WTC11 (cell line): ENCODE measurements around the gene NIPA2.

Experiments
- TEAD1 ChIP-seq: sonication (generic); formaldehyde crosslinking; IDR thresholded peaks from 2 replicates; pipeline ENCODE4 v1.8.0; 2022; ENCODE audit warnings: mild to moderate bottlenecking, missing genetic modification reagents
- ZNF263 ChIP-seq: sonication (generic); formaldehyde crosslinking; IDR thresholded peaks from 2 replicates; pipeline ENCODE4 v1.8.1; 2022; ENCODE audit warnings: low read depth, mild to moderate bottlenecking, moderate library complexity, missing genetic modification reagents
- TF ChIP-seq, protein P1 (sequence below): fragments of 200-600 bp; IDR thresholded peaks from 2 replicates; pipeline ENCODE4 v1.8.0; 2022; ENCODE audit warnings: antibody characterized with exemption
- TF ChIP-seq, protein P2 (sequence below): sonication (generic); formaldehyde crosslinking; IDR thresholded peaks from 2 replicates; pipeline ENCODE4 v1.8.1; 2023; ENCODE audit warnings: mild to moderate bottlenecking, missing genetic modification reagents

DNA sequence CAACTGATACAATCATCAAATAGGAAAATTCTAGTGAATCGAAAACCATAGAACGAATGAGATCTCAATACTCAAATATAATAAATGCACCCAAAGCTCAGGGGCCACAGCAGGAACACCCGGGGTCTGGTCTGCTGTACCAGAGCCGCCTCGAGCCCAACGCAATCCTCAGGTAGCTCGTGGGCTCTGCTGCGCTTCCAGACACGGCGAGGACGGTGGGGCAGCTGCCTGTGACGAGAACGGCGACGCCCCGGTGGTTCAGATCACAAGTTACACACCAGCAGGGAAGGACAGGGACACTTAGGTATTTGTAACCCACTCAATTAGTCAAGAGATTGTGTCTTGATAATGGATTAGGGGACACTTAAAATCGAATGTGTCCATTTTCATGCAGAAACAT lies 54.6 kb downstream of the NIPA2 start:
- no peak for TF ChIP-seq TEAD1
- TF ChIP-seq, protein P1, sequence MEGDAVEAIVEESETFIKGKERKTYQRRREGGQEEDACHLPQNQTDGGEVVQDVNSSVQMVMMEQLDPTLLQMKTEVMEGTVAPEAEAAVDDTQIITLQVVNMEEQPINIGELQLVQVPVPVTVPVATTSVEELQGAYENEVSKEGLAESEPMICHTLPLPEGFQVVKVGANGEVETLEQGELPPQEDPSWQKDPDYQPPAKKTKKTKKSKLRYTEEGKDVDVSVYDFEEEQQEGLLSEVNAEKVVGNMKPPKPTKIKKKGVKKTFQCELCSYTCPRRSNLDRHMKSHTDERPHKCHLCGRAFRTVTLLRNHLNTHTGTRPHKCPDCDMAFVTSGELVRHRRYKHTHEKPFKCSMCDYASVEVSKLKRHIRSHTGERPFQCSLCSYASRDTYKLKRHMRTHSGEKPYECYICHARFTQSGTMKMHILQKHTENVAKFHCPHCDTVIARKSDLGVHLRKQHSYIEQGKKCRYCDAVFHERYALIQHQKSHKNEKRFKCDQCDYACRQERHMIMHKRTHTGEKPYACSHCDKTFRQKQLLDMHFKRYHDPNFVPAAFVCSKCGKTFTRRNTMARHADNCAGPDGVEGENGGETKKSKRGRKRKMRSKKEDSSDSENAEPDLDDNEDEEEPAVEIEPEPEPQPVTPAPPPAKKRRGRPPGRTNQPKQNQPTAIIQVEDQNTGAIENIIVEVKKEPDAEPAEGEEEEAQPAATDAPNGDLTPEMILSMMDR = no peak
- TF ChIP-seq ZNF263 = no peak
- TF ChIP-seq, protein P2, sequence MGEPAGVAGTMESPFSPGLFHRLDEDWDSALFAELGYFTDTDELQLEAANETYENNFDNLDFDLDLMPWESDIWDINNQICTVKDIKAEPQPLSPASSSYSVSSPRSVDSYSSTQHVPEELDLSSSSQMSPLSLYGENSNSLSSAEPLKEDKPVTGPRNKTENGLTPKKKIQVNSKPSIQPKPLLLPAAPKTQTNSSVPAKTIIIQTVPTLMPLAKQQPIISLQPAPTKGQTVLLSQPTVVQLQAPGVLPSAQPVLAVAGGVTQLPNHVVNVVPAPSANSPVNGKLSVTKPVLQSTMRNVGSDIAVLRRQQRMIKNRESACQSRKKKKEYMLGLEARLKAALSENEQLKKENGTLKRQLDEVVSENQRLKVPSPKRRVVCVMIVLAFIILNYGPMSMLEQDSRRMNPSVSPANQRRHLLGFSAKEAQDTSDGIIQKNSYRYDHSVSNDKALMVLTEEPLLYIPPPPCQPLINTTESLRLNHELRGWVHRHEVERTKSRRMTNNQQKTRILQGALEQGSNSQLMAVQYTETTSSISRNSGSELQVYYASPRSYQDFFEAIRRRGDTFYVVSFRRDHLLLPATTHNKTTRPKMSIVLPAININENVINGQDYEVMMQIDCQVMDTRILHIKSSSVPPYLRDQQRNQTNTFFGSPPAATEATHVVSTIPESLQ (CRISPR knock-in tag) = no peak
